K562 (cell line): ENCODE measurements around the gene CFAP54. TPM values are rescaled to one million over a fixed set of nuclear protein-coding genes. Genes with fewer than 3 reads are reported as not detected.

Experiments used
- ATAC-seq: fragments of 200-7000 bp; cut with Tn5 transposase; 3 replicates; pipeline ENCODE4 v1.9.1; 2020; ENCODE audit warnings: moderate library complexity
- BruUV-seq: library from RNA; stranded (reverse); fragments of 400-500 nt; replicated peaks from 2 replicates; lab custom pipeline; 2021; lab: Mats Ljungman, UMichigan
- CTCF ChIA-PET: fragments of 300-600 bp; formaldehyde crosslinking; extraction: SDS; loops from one replicate; lab custom pipeline; 2021; ENCODE audit warnings: low intra/inter-chr PET ratio; lab: Yijun Ruan, JAX
- POLR2A ChIA-PET: fragments of 300-600, 350-650 bp; sonication (Branson Sonifier 250); formaldehyde crosslinking; extraction: SDS; loops from one replicate; lab custom pipeline; 2021; ENCODE audit warnings: antibody characterized with exemption, inconsistent platforms; lab: Yijun Ruan, JAX
- DNase-seq, 4 experiments: peaks; one replicate each; pipeline versions ENCODE4 v3.0.0 to v3.0.0-alpha.2; 2011 to 2018; ENCODE audit warnings: low spot score in 3 of 4, mixed read lengths in 3 of 4; ENCODE audit errors: extremely low read depth in 1 of 4
- FAIRE-seq: peaks from 2 replicates; lab custom pipeline; 2011; peaks lifted over from hg19 to GRCh38; lab: Jason Lieb, UNC
- H2AFZ ChIP-seq: 2 replicates; pipeline ENCODE4 v1.6.0; 2011; ENCODE audit warnings: low read depth, low read length, control low read depth, inconsistent platforms
- H3K27ac ChIP-seq: fragments of 200-600 bp; 3 replicates; pipeline ENCODE4 v1.8.0; 2011; ENCODE audit warnings: low read depth, mild to moderate bottlenecking, control low read depth, inconsistent platforms, low read length, moderate library complexity, mixed read lengths; ENCODE audit errors: extremely low read depth
- H3K27me3 ChIP-seq, 2 experiments: fragments of 300-600 bp in 1 of 2; 2 replicates in 1 of 2; 3 replicates in 1 of 2; pipeline versions ENCODE4 v1.6.0 to v1.8.0; 2011; ENCODE audit warnings: inconsistent platforms in 2 of 2, low read length in 2 of 2, mild to moderate bottlenecking in 1 of 2, mixed read lengths in 1 of 2, moderate library complexity in 1 of 2; ENCODE audit not compliant: control insufficient read depth in 2 of 2, insufficient read depth in 2 of 2
- H3K36me3 ChIP-seq: fragments of 300-600 bp; 3 replicates; pipeline ENCODE4 v1.8.0; 2011; ENCODE audit warnings: mild to moderate bottlenecking, low read length, inconsistent platforms; ENCODE audit not compliant: control insufficient read depth, insufficient read depth
- H3K4me1 ChIP-seq, 2 experiments: fragments of 200-600 bp in 1 of 2; replicated peaks in 1 of 2; 2 replicates in 1 of 2; 3 replicates in 1 of 2; pipeline versions ENCODE4 v1.5.1 to v1.8.0; 2011; ENCODE audit warnings: inconsistent platforms in 2 of 2, low read length in 2 of 2, mild to moderate bottlenecking in 1 of 2, mixed read lengths in 1 of 2, moderate library complexity in 1 of 2; ENCODE audit not compliant: control insufficient read depth in 2 of 2, insufficient read depth in 2 of 2
- H3K4me2 ChIP-seq: 2 replicates; pipeline ENCODE4 v1.6.1; 2011; ENCODE audit warnings: low read length, control low read depth, inconsistent platforms, mixed read lengths; ENCODE audit not compliant: insufficient read depth
- H3K4me3 ChIP-seq: fragments of 200-600 bp; sonication (generic), shearing (Covaris generic); 2 replicates; pipeline ENCODE4 v1.5.1; 2016; ENCODE audit warnings: control low read depth, inconsistent platforms
- H3K79me2 ChIP-seq: fragments of 200-600 bp; 3 replicates; pipeline ENCODE4 v1.8.0; 2011; ENCODE audit warnings: low read length, inconsistent platforms; ENCODE audit not compliant: control insufficient read depth, insufficient read depth
- H3K9ac ChIP-seq, 2 experiments: 2 replicates each; pipeline versions ENCODE4 v1.6.0 to v1.6.1; 2011; ENCODE audit warnings: low read depth in 2 of 2, low read length in 2 of 2, control low read depth in 1 of 2, inconsistent platforms in 1 of 2, mild to moderate bottlenecking in 1 of 2, mixed read lengths in 1 of 2; ENCODE audit not compliant: insufficient read depth in 1 of 2
- H3K9me1 ChIP-seq: one replicate; pipeline ENCODE4 v1.6.0; 2011; ENCODE audit warnings: inconsistent platforms, mild to moderate bottlenecking, low read length, moderate library complexity; ENCODE audit not compliant: control insufficient read depth, insufficient read depth
- H3K9me3 ChIP-seq: replicated peaks from 2 replicates; pipeline ENCODE4 v1.5.1; 2011; ENCODE audit warnings: low read depth, low read length, inconsistent platforms; ENCODE audit not compliant: control insufficient read depth, insufficient read depth
- H4K20me1 ChIP-seq: replicated peaks from 2 replicates; pipeline ENCODE4 v1.6.1; 2011; ENCODE audit warnings: low read length, inconsistent platforms, mixed read lengths; ENCODE audit not compliant: control insufficient read depth, insufficient read depth
- CREB3L1 ChIP-seq: fragments of 450-650 bp; IDR thresholded peaks from 2 replicates; pipeline ENCODE4 v1.6.1; 2014; ENCODE audit warnings: low read depth, mild to moderate bottlenecking, moderate library complexity, borderline replicate concordance
- FOXA1 ChIP-seq: fragments of 450-650 bp; IDR thresholded peaks from 2 replicates; pipeline ENCODE4 v1.6.1; 2016; ENCODE audit warnings: mild to moderate bottlenecking, borderline replicate concordance
- ID3 ChIP-seq, 2 experiments: fragments of 250-450 bp in 1 of 2; fragments of 450-650 bp in 1 of 2; sonication (Bioruptor Pico) in 1 of 2; IDR thresholded peaks; 2 replicates each; pipeline versions ENCODE4 v1.6.1 to v1.8.0; 2016 to 2021; ENCODE audit warnings: mild to moderate bottlenecking in 2 of 2, moderate library complexity in 2 of 2, missing compliant biosample characterization in 1 of 2, missing genetic modification characterization in 1 of 2
- PCBP2 ChIP-seq: fragments of 200-400 bp; formaldehyde crosslinking; IDR thresholded peaks from 2 replicates; pipeline ENCODE4 v1.6.1; 2018; ENCODE audit warnings: low read length, low read depth, mild to moderate bottlenecking, moderate library complexity; ENCODE audit not compliant: poor library complexity, severe bottlenecking
- RFX1 ChIP-seq: fragments of 450-650 bp; IDR thresholded peaks from 2 replicates; pipeline ENCODE4 v1.6.1; 2016; ENCODE audit warnings: mild to moderate bottlenecking, moderate library complexity
- SMARCA4 ChIP-seq: fragments of 450-650 bp; IDR thresholded peaks from 2 replicates; pipeline ENCODE4 v1.6.1; 2016
- TOE1 ChIP-seq, 2 experiments: fragments of 450-650 bp in 1 of 2; sonication (generic) in 1 of 2; formaldehyde crosslinking in 1 of 2; IDR thresholded peaks; 2 replicates each; pipeline versions ENCODE4 v1.7.1 to v1.8.0; 2016 to 2022; ENCODE audit warnings: borderline replicate concordance in 2 of 2, mild to moderate bottlenecking in 2 of 2, antibody characterized with exemption in 1 of 2, inconsistent platforms in 1 of 2, low read depth in 1 of 2, missing genetic modification reagents in 1 of 2, moderate library complexity in 1 of 2
- ZNF282 ChIP-seq: sonication (generic); formaldehyde crosslinking; IDR thresholded peaks from 2 replicates; pipeline ENCODE4 v1.8.1; 2023; ENCODE audit warnings: missing genetic modification reagents
- ZNF512 ChIP-seq: IDR thresholded peaks from 2 replicates; pipeline ENCODE4 v1.6.1; 2016; ENCODE audit warnings: missing genetic modification characterization, missing compliant biosample characterization
- WGBS: fragments of 100-300 bp; shearing (Covaris generic); methylation state at CpG from one replicate; pipeline ENCODE4 v1.1.6; 2016; ENCODE audit warnings: low coverage, mixed read lengths; ENCODE audit not compliant: insufficient coverage; ENCODE audit errors: missing lambda C conversion rate; 5-methylcytosine and 5-hydroxymethylcytosine counted together
- in situ Hi-C: fragments of 300-500 bp; cut with MboI; formaldehyde crosslinking; loops from 4 replicates; pipeline ENCODE4 v1.15.0; 2018; ENCODE audit warnings: inconsistent platforms, mixed read lengths
- intact Hi-C: fragments of 100-400 bp; cut with micrococcal nuclease; formaldehyde crosslinking; loops from 2 replicates; pipeline ENCODE4 v1.14.2; 2022
- polyA plus RNA-seq, 8 experiments: library from polyadenylated mRNA; depleted of rRNA in 4 of 8; stranded (reverse) in 5 of 8; unstranded in 3 of 8; fragments of >200 nt; fragmentation: Nextera tagmentation in 2 of 8; fragmentation: Illumina TruSeq in 1 of 8; extraction: Ambion mirVana in 2 of 8; extraction: Trizol in 1 of 8; gene quantifications; 2 replicates each; pipeline versions ENCODE4 v1.2.1 to v1.2.3, GENCODE V29; 2011 to 2014; ENCODE audit warnings: inconsistent platforms in 1 of 8, missing spikeins in 1 of 8
- total RNA-seq, 7 experiments: library from RNA; depleted of rRNA in 6 of 7; stranded (reverse); fragments of >200 nt in 6 of 7; fragmentation: Illumina TruSeq in 2 of 7; extraction: Trizol in 2 of 7; gene quantifications; 2 replicates each; pipeline versions ENCODE4 v1.2.1 to v1.2.3, GENCODE V29; 2011 to 2021; ENCODE audit warnings: low replicate concordance in 1 of 7

CFAP54 gene
- total and polyA plus RNA-seq, 9 of the 15 experiments (the other 6 are each of a cell fraction or from before 2014, with no cell fraction given): 0.03 to 0.23 (median 0.10) TPM; not detected in 3

- ChIA-PET POLR2A (no interaction called here), CTCF (interaction anchor here (0.7 kb wide), 1 partner anchor 790 kb away, joined by 3 read pairs; no protein-coding TSS in a partner anchor)
- BruUV-seq: no TSS peak
- no peaks in the 10 kb centered on the region for H4K20me1 ChIP-seq
- H3K4me2 ChIP-seq: no peak overlapping the region
- no peaks in the 10 kb centered on the region for H3K27me3 ChIP-seq
- no peaks in the 10 kb centered on the region for H3K9me1 ChIP-seq
- FAIRE-seq: no peak
- H3K4me3 ChIP-seq: no peak overlapping the region
- no peaks in the 10 kb centered on the region for H3K79me2 ChIP-seq
- H3K4me1 ChIP-seq: no peaks in the 10 kb centered on the region
- H3K9me3 ChIP-seq: no peaks in the 10 kb centered on the region
- TF ChIP-seq SMARCA4: no peak
- TF ChIP-seq ZNF512 (tag): no peak
- no peak for TF ChIP-seq ZNF282 (CRISPR knock-in tag)
- TF ChIP-seq RFX1: no peak
- no peak for TF ChIP-seq FOXA1
- no peak for TF ChIP-seq PCBP2
- no peak for TF ChIP-seq CREB3L1
- no peak for TF ChIP-seq ID3 (CRISPR knock-in tag; IDR thresholded peaks at IDR 0.05)
- no peak for TF ChIP-seq ID3 (tag; IDR thresholded peaks at IDR 0.05)
- no peak for TF ChIP-seq TOE1 (IDR thresholded peaks at IDR 0.05; ENCODE audit: borderline replicate concordance)
- TF ChIP-seq TOE1 (CRISPR knock-in tag; IDR thresholded peaks at IDR 0.05; ENCODE audit: borderline replicate concordance, low read depth): no peak
- ATAC-seq: no peak
- H3K9ac ChIP-seq: no peak overlapping the region
- H2AFZ ChIP-seq: no peak overlapping the region
- in situ Hi-C loops (no loop called here), intact Hi-C loops (no loop called here)
- H3K36me3 ChIP-seq: no peaks in the 10 kb centered on the region
- no peak overlapping the region for H3K27ac ChIP-seq
- 0% methylated on average over 1 of the region's 1 CpG for WGBS
- DNase-seq: no peak
Measured at GRCh38 chr12:96858162-96858561, 368.8 kb downstream of the CFAP54 start.
